GM19455 (cell line): ENCODE measurements around the gene UBE2B.
A peak's percentile ranks its signal among the peaks of the same experiment; 100 is the strongest.

Experiments
- ATAC-seq: cut with Tn5 transposase; IDR thresholded peaks from one replicate; pipeline ENCODE4 v1.9.1; 2021; ENCODE audit not compliant: unreplicated experiment

UBE2B gene

DNA sequence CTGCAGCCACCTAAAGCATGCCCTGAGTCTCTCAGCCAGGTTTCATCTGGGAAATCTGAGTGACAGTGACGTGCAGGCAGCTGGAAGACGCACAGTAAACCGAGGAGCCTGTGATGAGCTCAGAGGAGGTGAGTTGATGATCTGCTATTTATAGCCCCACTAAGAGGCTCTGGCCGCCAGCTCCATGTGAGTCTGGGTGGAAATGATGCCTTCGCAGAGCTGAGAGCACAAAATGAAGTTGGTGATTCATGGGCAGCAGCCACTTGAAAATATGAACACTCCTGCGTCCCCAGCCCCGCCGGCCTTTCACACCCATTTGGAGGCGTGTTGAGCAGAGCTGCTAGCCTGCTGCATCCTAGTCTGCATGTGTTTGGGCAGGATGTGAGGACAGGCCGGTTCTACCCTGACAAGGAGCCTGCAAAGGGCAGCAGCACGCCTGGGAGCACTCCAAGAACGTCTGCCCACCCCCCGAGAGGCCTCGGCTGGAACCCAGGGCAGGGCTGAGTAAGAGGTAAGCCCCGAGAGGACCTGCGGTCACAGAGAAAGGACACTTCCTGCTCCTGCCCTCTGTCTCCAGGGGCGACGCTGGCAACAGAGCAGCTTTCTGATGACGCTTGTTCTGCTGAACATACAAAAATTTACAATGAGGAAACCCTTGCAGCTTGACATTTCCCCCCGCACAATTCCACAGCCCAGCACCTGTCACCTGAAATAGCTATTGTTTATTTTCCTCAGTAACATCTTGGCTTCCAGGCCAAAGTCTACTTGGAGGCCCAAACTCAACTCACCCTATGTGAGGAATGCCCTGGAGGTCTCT lies 65.4 kb downstream of the UBE2B start:
- peak; percentile 78 for ATAC-seq

DNA sequence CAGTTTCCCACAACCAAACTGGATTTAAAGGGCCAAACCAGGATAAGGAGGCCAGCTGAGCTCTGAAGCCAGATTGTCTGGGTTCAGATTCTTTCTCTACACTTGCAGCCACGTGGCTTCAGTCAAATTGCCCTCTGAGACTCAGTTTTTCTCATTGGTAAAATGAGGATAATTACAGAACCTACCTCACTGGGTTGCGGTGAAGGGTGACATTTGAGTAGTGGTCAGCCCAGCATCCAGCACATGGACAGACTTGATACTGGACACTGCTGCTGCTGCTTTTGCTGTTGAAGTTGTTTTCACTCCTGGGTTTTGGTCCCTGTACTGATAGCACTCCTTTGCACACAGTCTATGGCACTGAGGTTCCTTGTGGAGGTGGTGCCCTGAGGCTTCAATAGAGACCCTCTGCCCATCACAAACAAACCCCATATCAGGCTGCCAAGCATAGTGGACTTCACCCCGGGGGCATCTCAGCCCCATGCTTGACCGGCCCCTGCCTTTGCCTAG lies 66.0 kb downstream of the UBE2B start:
- ATAC-seq: no peak

DNA sequence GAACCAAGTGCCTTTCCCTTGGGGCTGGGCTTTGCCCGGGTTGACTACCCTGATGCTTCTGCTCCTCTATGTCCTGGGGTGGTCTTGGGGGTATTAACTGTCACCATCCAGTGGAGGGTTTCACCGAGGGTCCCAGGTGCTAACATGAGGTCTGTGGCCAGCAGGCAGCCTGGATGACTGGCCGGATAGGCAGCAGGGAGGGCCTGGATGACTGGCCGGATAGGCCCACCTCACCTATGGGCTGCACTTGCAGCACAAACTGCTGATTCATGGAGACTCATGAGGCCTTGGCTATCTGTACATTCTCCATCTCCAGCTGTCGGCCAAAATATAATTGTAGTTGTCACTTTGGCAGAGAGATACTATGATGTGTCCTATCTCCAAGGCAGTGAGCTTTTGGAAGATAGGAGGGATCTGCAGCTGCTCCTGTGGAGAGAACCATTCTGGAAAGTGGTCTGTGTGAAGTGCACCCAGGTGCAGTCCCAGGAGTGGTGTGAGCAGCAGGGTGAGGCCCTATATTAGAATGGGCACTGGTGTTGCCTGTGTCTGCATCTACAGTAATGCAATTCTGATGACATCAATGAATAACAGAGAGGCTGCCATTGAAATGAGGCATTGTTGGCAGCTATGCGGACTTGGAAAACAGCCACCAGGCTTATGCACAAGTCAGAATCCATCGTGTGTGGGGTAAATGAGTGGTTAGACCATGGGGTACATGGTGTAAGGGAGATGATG lies 66.6 kb downstream of the UBE2B start:
- ATAC-seq: no peak

GRCh38 chr5:134438721-134439123 lies 67.4 kb downstream of the UBE2B start:
- no peak for ATAC-seq

DNA sequence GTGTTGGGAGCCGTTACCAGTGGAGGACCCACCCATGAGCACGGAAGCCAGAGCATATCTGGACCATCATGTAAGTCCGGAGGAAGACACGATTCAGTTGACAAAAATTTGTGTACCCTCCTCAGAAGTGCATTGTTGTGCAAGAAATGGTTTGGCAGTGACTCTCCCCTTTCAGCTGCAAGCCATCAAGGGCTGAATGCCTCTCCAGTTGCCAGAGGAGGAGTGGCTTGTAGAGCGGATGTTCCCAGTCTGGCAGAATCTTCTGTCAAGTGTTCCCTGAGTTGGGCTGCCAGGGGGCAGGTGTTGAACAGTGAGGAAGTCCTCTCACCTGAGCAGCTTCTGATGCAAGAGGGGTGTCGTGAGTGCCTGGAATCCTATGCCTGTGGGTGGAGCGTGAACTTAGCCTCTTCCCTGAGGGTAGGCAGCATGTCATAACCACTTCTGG lies 67.9 kb downstream of the UBE2B start:
- no peak for ATAC-seq

DNA sequence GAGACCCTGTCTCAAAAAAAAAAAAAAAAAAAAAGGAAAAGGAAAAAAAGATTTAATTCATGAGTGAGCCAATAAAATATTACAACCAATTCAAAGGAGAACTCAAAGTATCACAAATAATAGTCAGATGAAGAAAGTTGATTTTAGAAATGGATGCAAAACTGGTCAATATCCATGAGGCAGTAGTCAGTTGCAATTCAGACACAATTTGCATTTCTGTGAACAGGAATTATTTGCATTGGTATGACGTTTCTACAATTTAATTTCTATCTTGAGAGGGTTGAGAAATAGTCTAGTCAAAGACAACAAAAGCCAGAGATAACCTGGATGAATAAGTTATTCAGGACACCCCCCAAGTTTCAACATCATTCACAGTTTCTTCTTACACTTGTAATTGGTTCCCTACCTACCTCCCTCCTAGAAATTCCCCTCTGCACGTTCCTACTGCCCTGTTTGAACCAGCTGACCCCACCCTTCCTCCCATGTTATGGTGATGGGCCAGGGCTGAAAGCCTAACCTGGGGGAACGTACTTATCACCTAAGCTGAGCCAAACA lies 68.9 kb downstream of the UBE2B start:
- ATAC-seq: no peak
